Gastrocnemius medialis (tissue), 4 donors: ENCODE measurements around the gene PIMREG.

Source experiments
- POLR2A ChIP-seq, 2 donors: fragments of 450-650 bp; IDR thresholded peaks; one replicate each; pipeline ENCODE4 v1.6.1; 2017; ENCODE audit warnings: antibody characterized with exemption in 2 of 2, mild to moderate bottlenecking in 2 of 2, moderate library complexity in 2 of 2
- TF ChIP-seq, protein P1 (sequence below), 5 experiments: fragments of 450-650 bp in 3 of 5; fragments of 200-600 bp in 2 of 5; sonication (generic) in 2 of 5; IDR thresholded peaks in 4 of 5; conservative IDR thresholded peaks in 1 of 5; 1 replicate in 4 of 5; 2 replicates in 1 of 5; pipeline ENCODE4 v1.5.1; 2016 to 2019; ENCODE audit warnings: antibody characterized with exemption in 5 of 5, mild to moderate bottlenecking in 3 of 5, moderate library complexity in 3 of 5

GRCh38 chr17:6467567-6467966 lies 23.3 kb downstream of the PIMREG start:
- TF ChIP-seq, protein P1, sequence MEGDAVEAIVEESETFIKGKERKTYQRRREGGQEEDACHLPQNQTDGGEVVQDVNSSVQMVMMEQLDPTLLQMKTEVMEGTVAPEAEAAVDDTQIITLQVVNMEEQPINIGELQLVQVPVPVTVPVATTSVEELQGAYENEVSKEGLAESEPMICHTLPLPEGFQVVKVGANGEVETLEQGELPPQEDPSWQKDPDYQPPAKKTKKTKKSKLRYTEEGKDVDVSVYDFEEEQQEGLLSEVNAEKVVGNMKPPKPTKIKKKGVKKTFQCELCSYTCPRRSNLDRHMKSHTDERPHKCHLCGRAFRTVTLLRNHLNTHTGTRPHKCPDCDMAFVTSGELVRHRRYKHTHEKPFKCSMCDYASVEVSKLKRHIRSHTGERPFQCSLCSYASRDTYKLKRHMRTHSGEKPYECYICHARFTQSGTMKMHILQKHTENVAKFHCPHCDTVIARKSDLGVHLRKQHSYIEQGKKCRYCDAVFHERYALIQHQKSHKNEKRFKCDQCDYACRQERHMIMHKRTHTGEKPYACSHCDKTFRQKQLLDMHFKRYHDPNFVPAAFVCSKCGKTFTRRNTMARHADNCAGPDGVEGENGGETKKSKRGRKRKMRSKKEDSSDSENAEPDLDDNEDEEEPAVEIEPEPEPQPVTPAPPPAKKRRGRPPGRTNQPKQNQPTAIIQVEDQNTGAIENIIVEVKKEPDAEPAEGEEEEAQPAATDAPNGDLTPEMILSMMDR (IDR thresholded peaks at IDR 0.05 in 4 of 5, conservative IDR thresholded peaks at IDR 0.05 in 1 of 5) = no peak
- no peak for TF ChIP-seq POLR2A (IDR thresholded peaks at IDR 0.05)
